NCI-H2081 treated with DMSO at 0.1 percent for 48 hours (cell line): Measurements from ENCODE around the gene NUAK2.
"Not testable (repeated sequence)": the region's sequence is repeated elsewhere in the genome, so short reads cannot be mapped to it uniquely, and the experiment has no call there.

Experiments
- DNase-seq: peaks from one replicate; lab custom pipeline; 2025; lab: John Stamatoyannopoulos, UW

The NUAK2 gene

GRCh38 chr1:205297546-205298177 is 23.9 kb downstream of the NUAK2 start:
- not testable (repeated sequence) for DNase-seq

DNA sequence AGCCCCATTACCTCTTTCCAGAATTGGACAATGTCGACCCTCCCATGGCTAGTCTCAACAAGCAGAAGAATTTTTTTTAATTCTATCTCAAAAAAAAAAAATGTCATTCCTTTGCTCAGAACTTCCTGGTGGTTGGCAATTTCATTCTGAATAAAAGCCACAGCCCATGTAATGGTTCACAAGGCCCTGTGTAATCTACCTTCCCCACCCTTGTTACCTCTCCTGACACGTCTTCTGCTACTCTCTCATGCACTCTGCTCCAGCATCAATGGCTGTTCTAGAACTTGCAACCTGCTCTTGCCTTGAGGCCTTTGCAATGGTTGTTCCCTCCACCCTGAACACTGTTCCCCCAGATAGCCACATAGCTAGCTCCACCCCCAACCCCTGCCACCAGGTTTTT is 25.4 kb downstream of the NUAK2 start:
- DNase-seq, result no peak

DNA sequence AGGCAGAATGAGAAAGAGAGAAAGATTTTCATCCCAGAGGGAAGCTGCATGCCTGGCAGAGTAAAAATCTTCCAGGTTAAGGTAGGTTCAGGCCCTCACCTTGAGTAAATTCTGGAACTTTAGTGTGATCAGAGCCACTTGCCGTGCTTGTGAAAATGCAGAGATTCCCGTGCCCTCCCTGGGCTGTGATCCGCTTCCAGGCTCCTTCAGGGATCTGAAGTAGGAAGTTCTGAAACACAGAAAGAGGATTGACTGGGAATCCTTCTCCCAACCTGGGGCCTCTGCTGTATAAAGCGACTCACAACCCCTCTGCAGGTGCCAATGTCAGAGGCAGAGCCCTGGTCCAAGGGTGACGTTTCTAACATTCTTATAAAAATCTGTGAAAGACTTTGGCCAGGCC is 26.6 kb downstream of the NUAK2 start:
- no peak for DNase-seq

DNA sequence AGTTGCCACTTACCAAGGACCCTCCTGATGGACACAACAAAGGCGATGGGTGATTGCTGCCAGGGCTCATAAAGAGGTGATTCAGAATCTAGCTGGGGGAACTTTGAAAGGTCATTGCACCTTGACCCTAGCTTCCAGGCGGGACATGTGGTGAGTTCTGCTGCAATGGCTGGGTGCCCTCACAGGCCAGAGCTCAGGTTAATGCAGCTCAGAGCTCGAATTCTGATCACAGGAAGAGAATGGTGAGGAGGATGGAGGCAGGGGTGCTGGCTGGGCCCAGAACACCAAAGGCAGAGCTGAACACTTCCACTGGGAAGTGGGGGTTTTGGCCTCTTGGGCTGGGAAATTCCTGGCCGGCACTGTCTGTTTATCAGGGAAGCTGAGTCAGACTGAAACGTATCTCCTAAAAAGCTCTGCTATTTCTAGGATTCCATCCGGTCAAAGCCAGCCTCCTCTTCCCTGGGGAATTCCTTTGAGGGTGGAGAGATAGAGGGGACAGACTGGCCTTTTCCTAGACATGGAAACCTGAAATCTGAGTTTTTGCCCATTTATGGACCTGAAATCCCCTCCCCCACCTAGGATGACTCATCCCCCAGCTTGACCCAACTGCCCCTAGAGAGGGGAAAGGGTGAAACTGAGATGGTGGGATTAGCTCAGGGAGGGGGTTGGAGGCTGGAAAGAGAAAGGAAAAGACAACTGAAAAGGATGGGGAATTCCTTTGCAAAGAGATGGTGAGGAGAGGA is 27.2 kb downstream of the NUAK2 start:
- DNase-seq, result no peak

GRCh38 chr1:205293350-205294074 is 28.0 kb downstream of the NUAK2 start:
- DNase-seq, result no peak

DNA sequence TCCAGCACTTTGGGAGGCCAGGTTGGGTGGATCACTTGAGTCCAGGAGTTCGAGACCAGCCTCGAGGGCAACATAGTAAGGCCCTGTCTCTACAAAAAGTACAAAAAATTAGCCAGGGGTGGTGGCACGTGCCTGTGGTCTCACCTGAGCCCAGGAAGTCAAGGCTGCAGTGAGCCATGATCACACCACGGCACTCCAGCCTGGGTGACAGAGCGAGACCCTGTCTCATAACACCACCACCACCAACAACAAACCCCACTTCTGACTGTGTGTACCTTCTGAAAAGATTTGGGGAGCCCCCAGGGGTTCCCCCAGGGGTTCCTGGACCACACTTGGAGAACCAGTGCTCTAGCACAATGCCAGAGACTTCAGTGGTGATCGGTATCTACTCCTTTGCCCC is 29.9 kb downstream of the NUAK2 start:
- DNase-seq, result no peak

DNA sequence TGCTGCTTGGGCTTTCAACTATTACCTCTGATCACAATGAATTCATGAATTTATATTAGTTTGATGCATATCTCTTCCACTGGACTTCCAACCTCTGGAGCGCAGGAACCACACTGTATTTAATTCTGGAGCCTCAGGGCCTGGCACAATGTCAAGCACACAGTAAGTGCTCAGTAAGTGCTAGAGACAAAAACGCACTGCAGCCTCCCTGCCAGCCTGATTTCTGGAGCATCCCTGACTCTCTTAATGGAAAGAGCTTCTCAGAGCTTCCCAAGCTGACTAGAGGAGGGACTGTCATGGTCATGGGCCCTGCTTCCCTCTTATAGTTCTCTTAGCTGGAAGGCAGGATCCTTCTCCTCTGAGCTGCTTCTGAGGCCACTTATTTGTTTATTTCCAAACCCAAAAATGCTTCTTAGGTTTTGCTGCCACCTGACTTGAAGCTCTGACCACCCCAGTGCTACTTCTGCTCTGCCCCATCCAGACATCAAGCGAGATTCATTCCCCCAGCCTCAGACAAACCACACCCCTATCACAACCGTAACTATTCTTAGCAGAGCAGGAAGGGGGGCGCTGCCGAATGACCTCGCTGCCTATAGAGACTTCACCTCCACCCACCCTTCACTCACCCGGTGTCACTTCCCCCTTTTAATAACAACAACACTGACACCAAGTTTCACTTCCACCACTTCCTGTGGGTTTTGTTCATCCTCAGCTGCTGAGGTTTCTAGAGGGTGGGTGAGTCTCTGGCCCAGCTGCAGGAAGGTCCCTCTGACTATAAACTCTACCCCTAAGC is 33.6 kb downstream of the NUAK2 start:
- DNase-seq, result no peak

DNA sequence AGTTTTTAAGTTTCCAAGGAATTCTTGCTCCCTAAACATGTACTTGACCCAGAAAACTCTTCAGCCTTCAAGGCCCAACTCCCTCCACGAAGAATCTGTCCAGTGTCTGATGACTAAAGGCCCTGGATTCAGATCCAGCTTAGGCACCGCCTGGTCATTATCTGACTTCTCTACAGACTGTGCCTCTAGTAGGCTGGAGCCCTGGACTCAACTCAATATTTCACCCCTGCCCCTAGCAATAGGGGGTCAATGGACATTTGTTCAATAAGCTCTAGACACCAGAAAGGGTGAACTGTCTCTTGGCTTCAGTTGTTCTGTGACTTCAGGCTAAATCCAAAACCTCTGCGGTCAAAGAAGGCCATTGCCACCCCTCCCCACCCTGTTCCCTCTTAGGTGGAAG is 34.5 kb downstream of the NUAK2 start:
- DNase-seq, result no peak

DNA sequence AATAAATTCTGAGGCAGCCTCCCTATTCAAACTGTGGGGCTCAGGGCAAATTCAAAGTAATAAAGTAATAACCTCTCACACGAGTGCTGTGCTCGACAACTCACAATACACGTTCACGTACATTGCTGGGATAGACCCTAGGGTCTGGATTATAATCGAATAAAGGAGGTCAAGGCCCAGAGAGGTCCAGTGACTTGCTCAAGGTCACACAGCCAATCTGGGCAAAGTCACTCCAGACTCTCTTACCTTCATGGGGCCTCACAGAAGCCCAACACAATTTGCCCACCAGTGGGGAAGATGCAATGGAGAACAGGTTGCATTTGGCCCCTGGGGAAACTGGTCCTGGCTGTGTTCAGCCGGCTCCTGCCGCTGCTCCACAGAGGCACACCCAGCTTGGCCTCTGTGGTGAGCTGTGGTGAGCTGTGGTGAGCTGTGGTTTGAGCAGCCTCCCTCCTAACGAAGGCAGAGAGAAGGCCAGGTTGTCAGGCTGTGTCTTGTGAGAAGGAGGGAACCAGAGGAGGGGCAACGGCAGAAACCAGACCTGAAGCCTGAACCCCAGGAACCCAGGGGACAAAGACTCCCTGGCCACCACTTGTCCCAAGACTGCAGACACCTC is 35.1 kb downstream of the NUAK2 start:
- DNase-seq, result no peak

- DNase-seq, result no peak
Measured at GRCh38 chr1:205285381-205286101, 36.0 kb downstream of the NUAK2 start.

GRCh38 chr1:205284420-205285144 is 37.0 kb downstream of the NUAK2 start:
- DNase-seq, result no peak

GRCh38 chr1:205283270-205284147 is 38.0 kb downstream of the NUAK2 start:
- DNase-seq, result no peak

- not testable (repeated sequence) for DNase-seq
Measured at GRCh38 chr1:205280666-205281395, 40.7 kb downstream of the NUAK2 start.

GRCh38 chr1:205279986-205280385 is 41.6 kb downstream of the NUAK2 start:
- DNase-seq, result no peak

- DNase-seq, result no peak
Measured at GRCh38 chr1:205276689-205277065, 44.9 kb downstream of the NUAK2 start.

GRCh38 chr1:205275916-205276688 is 45.4 kb downstream of the NUAK2 start:
- no peak for DNase-seq

GRCh38 chr1:205275133-205275532 is 46.4 kb downstream of the NUAK2 start:
- DNase-seq, result peak; percentile 64
